Stimulated activated CD8-positive, alpha-beta memory T cell treated with anti-CD3 and anti-CD28 coated beads, Interleukin-15, amount 100 ng/mL, for 24 hours (primary cell): ENCODE measurements around the gene FBXL2.
"Not testable (repeated sequence)": the region's sequence is repeated elsewhere in the genome, so short reads cannot be mapped to it uniquely, and the experiment has no call there.

Source experiments
- DNase-seq: peaks from one replicate; pipeline ENCODE4 v3.0.0-alpha.2; 2020; ENCODE audit warnings: low read depth

FBXL2 gene

GRCh38 chr3:33429306-33429705, 152.1 kb downstream of the FBXL2 start:
- not testable (repeated sequence) for DNase-seq

DNA sequence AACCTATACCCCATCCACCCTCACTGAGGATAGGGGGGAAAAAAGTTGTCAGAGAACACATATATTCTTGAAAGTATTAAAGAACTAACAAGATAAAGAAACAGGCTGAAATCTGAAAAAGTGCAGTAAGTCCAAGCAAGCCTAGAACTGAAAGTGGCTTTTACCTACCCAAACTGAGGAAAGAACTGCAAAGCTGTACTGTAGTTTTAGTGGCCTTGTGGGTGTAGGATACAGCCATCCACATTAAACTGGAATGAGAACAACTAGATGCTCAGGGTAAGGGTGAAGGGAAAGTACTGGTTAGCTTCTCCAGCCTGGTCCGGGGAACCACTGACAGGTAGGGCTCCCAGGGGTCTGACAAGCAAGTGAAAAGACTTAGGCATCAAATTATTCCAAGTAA, 152.8 kb downstream of the FBXL2 start:
- DNase-seq: no peak

GRCh38 chr3:33430571-33430970, 153.3 kb downstream of the FBXL2 start:
- DNase-seq: no peak

- DNase-seq: no peak
Measured at GRCh38 chr3:33433843-33434242, 156.6 kb downstream of the FBXL2 start.
